Prostate gland (tissue), 2 donors: ENCODE measurements around the gene DHRS1. TPM values are rescaled to one million over a fixed set of nuclear protein-coding genes. Genes with fewer than 3 reads are reported as not detected.

Experiments
- DNase-seq: peaks from one replicate; pipeline ENCODE4 v3.0.0-alpha.2; 2019; ENCODE audit warnings: low spot score
- H3K27ac ChIP-seq, 2 donors: fragments of 200-600 bp; sonication (generic); 2 replicates each; pipeline ENCODE4 v1.5.1; 2017 to 2019
- H3K27me3 ChIP-seq: fragments of 200-600 bp; sonication (generic); replicated peaks from 2 replicates; pipeline ENCODE4 v1.5.1; 2019; ENCODE audit not compliant: insufficient read depth
- H3K36me3 ChIP-seq, 2 donors: fragments of 200-600 bp; sonication (generic); 1 replicate in 1 of 2; 2 replicates in 1 of 2; pipeline versions ENCODE4 v1.5.1 to v1.8.1; 2017 to 2019
- H3K4me1 ChIP-seq: fragments of 200-600 bp; sonication (generic); replicated peaks from 2 replicates; pipeline ENCODE4 v1.5.1; 2019
- H3K4me3 ChIP-seq, 2 donors: fragments of 200-600 bp; sonication (generic); 2 replicates each; pipeline ENCODE4 v1.5.1; 2017 to 2019
- H3K9me3 ChIP-seq: fragments of 200-600 bp; sonication (generic); 2 replicates; pipeline ENCODE4 v1.5.1; 2017
- POLR2A ChIP-seq: fragments of 450-650 bp; IDR thresholded peaks from one replicate; pipeline ENCODE4 v1.6.1; 2016; ENCODE audit warnings: antibody characterized with exemption, mild to moderate bottlenecking
- POLR2AphosphoS5 ChIP-seq: sonication (generic); formaldehyde crosslinking; IDR thresholded peaks from one replicate; pipeline ENCODE4 v1.6.1; 2017; ENCODE audit warnings: antibody characterized with exemption
- WGBS: methylation state at CpG from one replicate; pipeline ENCODE4 v1.1.5; 2018; 5-methylcytosine and 5-hydroxymethylcytosine counted together
- intact Hi-C: fragments of 100-400 bp; cut with DNase I; formaldehyde crosslinking; loops from one replicate; pipeline ENCODE4 v1.14.2; 2022
- total RNA-seq, 2 donors: library from RNA; depleted of rRNA; stranded (reverse); fragments of >200 nt; gene quantifications; one replicate each; pipeline ENCODE4 v1.1.0, GENCODE V29; 2016
- TF ChIP-seq, protein P1 (sequence below), 4 experiments: fragments of 200-600 bp in 2 of 4; fragments of 450-650 bp in 2 of 4; sonication (generic) in 2 of 4; IDR thresholded peaks; 1 replicate in 3 of 4; 2 replicates in 1 of 4; pipeline ENCODE4 v1.5.1; 2016 to 2019; ENCODE audit warnings: antibody characterized with exemption in 4 of 4, mild to moderate bottlenecking in 2 of 4, moderate library complexity in 2 of 4

Gene DHRS1
- total RNA-seq, 2 donors from 2014 or later = 16.9 to 74.0 TPM

DNA sequence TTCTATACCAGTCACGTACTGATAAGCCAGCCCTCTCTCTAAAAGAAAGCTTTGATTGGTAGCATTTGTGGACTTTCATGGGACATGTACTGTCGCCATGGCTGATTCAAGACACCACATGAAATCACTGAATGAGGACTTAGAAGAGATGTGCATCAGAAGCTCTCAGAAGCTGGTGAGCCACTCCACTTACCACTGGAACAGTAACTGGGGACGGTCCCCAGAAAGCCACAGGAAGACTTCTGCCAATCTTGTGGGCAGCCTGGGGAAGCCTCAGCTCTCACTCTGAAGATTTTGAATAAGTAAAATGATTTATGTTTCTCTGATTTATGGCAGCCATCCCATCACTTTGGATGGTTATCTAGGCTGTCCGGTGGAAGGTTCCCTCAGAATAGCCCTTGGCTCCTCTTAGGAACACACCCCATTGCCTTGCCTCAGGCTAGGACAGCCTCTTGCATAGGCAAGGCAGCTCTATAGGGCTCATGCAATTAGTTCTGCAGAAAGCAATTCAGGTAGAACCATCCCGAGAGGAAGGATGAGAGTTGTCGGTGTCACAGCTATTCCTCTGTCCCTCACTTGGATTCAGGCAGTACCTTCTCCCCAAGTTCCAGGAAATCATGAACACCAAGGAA lies 9.8 kb downstream of the DHRS1 start:
- TF ChIP-seq POLR2AphosphoS5 = no peak
- intact Hi-C loops = no loop called here
- WGBS = 78% methylated on average over 6 of the region's 6 CpGs

DNA sequence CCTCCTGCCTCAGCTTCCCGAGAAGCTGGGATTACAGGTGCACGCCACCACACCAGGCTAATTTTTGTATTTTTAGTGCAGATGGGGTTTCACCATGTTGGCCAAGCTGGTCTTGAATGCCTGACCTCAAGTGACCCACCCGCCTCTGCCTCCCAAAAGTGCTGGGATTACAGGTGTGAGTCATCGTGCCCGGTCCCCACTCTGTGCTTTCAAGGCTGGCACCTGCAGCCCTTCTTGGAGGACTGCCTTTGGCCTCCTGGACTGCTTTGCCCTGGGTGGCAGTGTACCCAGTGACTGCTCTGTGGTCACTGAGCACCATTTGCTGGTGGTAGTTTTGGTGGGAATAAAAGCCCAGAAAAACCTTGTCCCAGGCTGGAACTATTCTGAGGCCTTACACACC lies 12.6 kb downstream of the DHRS1 start:
- Histone ChIP-seq H3K4me3 (no peak overlapping the region), H3K4me1 (no peaks in the 10 kb centered on the region), H3K9me3 (no peaks in the 10 kb centered on the region), H3K36me3 (no peaks in the 10 kb centered on the region), H3K27me3 (no peaks in the 10 kb centered on the region), H3K27ac (no peak overlapping the region)
- TF ChIP-seq, protein P1, sequence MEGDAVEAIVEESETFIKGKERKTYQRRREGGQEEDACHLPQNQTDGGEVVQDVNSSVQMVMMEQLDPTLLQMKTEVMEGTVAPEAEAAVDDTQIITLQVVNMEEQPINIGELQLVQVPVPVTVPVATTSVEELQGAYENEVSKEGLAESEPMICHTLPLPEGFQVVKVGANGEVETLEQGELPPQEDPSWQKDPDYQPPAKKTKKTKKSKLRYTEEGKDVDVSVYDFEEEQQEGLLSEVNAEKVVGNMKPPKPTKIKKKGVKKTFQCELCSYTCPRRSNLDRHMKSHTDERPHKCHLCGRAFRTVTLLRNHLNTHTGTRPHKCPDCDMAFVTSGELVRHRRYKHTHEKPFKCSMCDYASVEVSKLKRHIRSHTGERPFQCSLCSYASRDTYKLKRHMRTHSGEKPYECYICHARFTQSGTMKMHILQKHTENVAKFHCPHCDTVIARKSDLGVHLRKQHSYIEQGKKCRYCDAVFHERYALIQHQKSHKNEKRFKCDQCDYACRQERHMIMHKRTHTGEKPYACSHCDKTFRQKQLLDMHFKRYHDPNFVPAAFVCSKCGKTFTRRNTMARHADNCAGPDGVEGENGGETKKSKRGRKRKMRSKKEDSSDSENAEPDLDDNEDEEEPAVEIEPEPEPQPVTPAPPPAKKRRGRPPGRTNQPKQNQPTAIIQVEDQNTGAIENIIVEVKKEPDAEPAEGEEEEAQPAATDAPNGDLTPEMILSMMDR (IDR thresholded peaks at IDR 0.05) = no peak
- no peak for TF ChIP-seq POLR2A
- no peak for TF ChIP-seq POLR2AphosphoS5
- WGBS = 96% methylated on average over 5 of the region's 5 CpGs
- intact Hi-C loops = no loop called here
- DNase-seq = no peak

More for the DNA sequence above, 9.8 kb downstream of the DHRS1 start:
- H3K4me3 ChIP-seq = no peak overlapping the region
- H3K27ac ChIP-seq = no peak overlapping the region
- H3K27me3 ChIP-seq = no peaks in the 10 kb centered on the region
- no peaks in the 10 kb centered on the region for H3K36me3 ChIP-seq
- H3K9me3 ChIP-seq = no peaks in the 10 kb centered on the region
- DNase-seq = no peak
- H3K4me1 ChIP-seq = no peaks in the 10 kb centered on the region

DNA sequence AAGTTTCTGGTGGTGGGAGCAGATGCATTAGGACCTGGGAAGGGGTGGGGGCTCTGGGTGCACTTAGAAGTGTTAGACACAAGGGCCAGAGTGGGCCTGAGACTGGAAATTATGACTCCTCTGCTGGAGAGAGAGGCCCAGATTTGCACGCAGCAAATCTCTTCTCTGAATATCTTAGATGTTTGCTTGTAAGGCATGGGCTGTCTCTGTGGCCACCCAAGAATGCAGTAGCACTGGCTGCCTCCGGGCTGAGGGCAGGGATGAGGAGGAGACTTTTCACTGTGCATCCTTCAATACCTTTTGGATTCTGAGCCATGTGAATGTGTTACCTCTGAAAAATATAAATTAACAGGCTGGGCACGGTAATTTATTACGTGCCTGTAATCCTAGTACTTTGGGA lies 14.2 kb downstream of the DHRS1 start:
- Histone ChIP-seq H3K4me1 (no peaks in the 10 kb centered on the region), H3K36me3 (no peaks in the 10 kb centered on the region), H3K27ac (no peak overlapping the region), H3K27me3 (no peaks in the 10 kb centered on the region), H3K9me3 (no peaks in the 10 kb centered on the region), H3K4me3 (no peak overlapping the region)
- intact Hi-C loops = no loop called here
- WGBS = 57% methylated on average over 4 of the region's 4 CpGs
- DNase-seq = no peak
- TF ChIP-seq POLR2AphosphoS5 (no peak), POLR2A (no peak)
- TF ChIP-seq, protein P1 (IDR thresholded peaks at IDR 0.05) = no peak

DNA sequence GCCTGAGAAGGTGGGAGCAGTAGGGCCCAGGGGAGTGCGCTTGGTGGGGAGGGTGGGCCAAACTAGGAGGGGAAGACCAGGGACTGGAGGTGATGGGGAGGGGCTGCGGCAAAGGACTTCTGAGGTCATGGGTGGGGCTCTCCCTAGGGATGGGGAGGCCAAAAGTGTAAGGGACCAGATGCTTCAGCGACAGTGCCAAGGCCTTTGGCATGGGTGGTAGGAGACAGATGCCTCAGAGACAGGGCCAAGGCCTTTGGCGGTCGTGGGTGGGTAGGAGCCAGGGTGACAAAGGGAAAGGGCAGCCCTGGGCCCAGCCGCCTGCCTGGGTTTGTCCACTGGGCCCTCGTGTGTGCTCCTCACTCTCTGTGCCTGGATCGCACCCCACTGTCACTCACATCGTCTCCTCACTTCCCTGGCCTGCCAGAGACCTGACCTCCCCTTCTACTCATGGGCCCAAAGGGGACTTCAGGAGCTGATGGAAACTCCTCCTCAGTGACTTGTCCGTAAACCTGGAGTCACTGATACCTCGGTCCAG lies 15.0 kb downstream of the DHRS1 start:
- Histone ChIP-seq H3K27ac (no peak overlapping the region), H3K27me3 (no peaks in the 10 kb centered on the region), H3K4me3 (no peak overlapping the region), H3K9me3 (no peaks in the 10 kb centered on the region), H3K4me1 (no peaks in the 10 kb centered on the region), H3K36me3 (no peaks in the 10 kb centered on the region)
- no peak for DNase-seq
- intact Hi-C loops = no loop called here
- TF ChIP-seq POLR2A = no peak
- TF ChIP-seq, protein P1 (IDR thresholded peaks at IDR 0.05) = no peak
- no peak for TF ChIP-seq POLR2AphosphoS5
- 78% methylated on average over 11 of the region's 11 CpGs for WGBS

DNA sequence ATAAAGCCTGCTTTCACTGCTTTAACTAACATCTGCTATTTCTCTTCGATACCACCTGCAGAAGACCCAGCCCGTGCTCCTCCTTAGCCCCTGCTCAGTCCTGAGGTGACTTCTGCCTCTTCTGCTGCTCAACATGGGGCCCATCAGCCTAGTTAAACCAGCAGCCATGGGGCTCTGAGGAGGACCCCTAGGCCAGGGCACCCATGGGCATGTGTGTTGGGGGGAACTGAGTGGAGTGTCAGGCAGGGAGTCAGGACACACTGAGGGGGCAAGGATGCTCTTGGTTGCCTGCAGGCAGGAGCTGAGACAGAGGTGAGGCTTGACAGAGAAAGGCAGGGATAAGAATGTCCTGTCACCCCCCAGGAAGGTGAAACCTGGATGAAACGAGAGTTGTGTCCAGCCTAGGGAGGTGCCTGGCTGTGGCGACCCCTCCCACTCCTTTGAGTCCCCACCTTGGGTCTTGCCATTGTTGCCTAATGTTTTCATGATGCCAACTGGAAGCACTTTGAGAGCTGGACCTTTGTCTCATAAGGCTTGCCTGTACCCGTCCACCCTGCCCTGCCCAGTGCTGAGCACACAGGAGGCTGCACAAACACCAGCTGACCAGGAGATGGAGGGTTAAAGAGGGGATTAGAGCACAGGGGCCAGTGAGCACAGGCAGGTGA lies 15.7 kb downstream of the DHRS1 start:
- no peak overlapping the region for H3K27ac ChIP-seq
- H3K4me3 ChIP-seq = no peak overlapping the region
- no peaks in the 10 kb centered on the region for H3K9me3 ChIP-seq
- intact Hi-C loops = no loop called here
- no peaks in the 10 kb centered on the region for H3K27me3 ChIP-seq
- H3K4me1 ChIP-seq = no peaks in the 10 kb centered on the region
- DNase-seq = no peak
- 78% methylated on average over 5 of the region's 5 CpGs for whole genome bisulfite sequencing
- TF ChIP-seq, protein P1 (IDR thresholded peaks at IDR 0.05) = no peak
- TF ChIP-seq POLR2A (no peak), POLR2AphosphoS5 (no peak)
- H3K36me3 ChIP-seq = no peaks in the 10 kb centered on the region
